Coronary artery (tissue), 2 donors: ENCODE measurements around the gene SNAPC4.

Experiments used
- DNase-seq: peaks from one replicate; pipeline ENCODE4 v3.0.0-alpha.2; 2017; ENCODE audit warnings: low spot score
- H3K27ac ChIP-seq, 2 donors: fragments of 200-600 bp; sonication (generic); one replicate each; pipeline ENCODE4 v1.5.1; 2016 to 2019
- H3K4me3 ChIP-seq: fragments of 200-600 bp; sonication (generic); 2 replicates; pipeline ENCODE4 v1.5.1; 2016; ENCODE audit warnings: mild to moderate bottlenecking, moderate library complexity
- TF ChIP-seq, protein P1 (sequence below): fragments of 200-600 bp; sonication (generic); IDR thresholded peaks from one replicate; pipeline ENCODE4 v1.5.1; 2019; ENCODE audit warnings: antibody characterized with exemption

Gene SNAPC4

DNA sequence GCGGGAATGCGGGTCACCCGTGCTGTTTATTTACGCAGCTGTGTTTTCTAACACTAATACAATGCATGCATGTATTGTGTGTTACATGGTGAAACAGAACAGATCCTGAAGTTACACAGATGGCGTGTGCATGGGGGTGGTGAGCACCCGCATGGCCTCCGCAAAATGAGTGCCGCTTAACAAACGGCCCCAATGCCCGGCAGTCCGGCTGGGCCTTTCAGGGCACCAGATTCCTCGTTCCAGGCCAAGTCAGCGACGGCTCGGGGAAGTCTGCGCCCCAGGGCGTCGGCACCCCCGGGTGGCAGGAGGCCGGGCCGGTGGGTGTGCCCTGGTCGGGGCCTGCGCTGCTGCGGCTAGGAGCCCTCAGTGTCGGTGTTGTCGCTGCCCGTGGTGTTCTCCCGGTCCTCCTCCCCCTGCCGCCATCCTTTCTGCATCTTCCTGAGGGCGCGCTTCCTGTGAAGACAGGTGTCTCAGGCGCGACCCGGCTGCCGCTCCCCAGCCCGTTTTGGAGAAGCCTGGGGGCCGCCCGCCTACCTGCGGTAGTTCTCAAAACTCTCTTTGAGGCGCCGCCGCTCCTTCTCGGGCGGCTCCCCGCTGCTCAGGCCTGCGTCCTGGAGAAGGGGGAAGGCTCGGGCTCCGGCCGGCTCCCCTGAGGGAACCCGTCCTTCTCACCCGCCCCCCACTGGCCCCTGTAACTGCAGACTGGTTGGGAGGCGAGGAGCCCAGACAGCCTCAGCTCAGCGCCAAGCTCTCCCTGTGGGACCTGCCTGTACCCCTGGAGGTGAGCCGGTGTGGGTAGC, 35.8 kb downstream of the SNAPC4 start:
- H3K27ac ChIP-seq, result no peak overlapping the region
- no peak for DNase-seq
- peak overlapping the region; percentile 92 for H3K4me3 ChIP-seq

DNA sequence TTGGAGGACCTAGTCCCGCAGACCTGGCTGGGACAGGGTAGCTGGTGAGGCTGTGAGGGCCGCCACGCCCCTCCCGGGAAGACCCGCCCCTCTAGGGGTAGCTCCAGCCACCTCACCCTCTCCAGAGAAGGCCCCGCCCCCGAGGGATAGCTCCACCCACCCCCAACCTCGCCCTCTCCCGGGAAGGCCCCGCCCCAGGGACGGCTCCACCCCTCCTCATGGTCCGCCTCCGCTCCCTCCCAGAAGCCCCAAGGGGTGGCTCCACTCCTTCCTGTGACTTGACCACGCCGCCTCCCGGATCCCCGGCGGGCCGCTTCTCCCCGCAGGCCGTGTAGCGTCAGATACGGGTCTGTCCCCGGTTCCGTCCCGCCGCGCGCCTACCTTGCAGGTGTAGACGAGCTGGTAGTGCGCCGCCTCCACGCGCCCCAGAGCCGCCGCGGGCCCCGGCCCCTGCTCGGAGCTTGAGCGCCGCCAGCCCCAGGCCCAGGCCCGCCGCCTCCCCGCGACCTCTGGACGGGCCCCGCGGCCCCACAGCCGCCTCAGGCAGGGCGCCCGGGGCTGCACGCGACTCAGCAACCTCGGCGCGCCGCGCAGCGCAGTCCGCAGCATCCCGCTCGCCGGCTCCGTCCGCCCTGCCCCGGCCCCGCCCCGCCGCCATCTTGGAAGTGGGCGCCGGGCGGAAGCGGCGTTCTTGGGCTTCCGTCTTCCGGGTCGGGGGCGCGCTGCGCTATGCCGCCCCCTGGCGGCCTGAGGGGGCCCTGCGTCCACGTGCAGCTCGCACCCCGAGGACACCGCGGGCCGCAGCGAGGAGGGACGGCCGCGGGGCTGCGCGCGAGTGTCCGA, 36.6 kb downstream of the SNAPC4 start, which contains the start of gene DNLZ:
TSS of gene DNLZ (minus strand) at position 639 of the 843 bp plus-strand sequence. CDS start at position 609, 30 bp downstream.
- TF ChIP-seq, protein P1, sequence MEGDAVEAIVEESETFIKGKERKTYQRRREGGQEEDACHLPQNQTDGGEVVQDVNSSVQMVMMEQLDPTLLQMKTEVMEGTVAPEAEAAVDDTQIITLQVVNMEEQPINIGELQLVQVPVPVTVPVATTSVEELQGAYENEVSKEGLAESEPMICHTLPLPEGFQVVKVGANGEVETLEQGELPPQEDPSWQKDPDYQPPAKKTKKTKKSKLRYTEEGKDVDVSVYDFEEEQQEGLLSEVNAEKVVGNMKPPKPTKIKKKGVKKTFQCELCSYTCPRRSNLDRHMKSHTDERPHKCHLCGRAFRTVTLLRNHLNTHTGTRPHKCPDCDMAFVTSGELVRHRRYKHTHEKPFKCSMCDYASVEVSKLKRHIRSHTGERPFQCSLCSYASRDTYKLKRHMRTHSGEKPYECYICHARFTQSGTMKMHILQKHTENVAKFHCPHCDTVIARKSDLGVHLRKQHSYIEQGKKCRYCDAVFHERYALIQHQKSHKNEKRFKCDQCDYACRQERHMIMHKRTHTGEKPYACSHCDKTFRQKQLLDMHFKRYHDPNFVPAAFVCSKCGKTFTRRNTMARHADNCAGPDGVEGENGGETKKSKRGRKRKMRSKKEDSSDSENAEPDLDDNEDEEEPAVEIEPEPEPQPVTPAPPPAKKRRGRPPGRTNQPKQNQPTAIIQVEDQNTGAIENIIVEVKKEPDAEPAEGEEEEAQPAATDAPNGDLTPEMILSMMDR, result peak; percentile 98
- Histone ChIP-seq H3K27ac (peak within 1 kb of the TSS; percentile 54 to 99), H3K4me3 (peak within 1 kb of the TSS; percentile 92)
- DNase-seq, result peak; percentile 98

More for the DNA sequence above, 35.8 kb downstream of the SNAPC4 start:
- TF ChIP-seq, protein P1, result peak; percentile 42

DNA sequence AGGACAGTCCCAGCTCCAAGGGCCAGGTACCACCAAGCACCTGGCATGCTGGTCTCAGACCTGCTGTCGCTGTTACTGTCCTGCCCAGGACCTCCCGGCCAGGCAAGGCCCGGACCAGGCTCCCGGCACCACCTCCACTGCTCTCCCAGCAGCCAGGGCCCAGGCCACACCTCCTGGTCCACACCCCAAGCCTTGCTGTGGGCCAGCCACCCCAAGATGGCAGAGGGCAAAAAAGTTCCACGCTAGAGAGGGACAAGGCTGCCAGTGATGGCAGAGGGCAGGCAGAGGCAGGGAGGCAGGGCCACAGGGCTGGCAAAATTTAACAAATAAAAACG, 37.6 kb downstream of the SNAPC4 start:
- TF ChIP-seq, protein P1, result no peak
- Histone ChIP-seq H3K4me3 (no peak overlapping the region), H3K27ac (peak overlapping the region in 1 of 2 donors; percentile 99)
- DNase-seq, result no peak

DNA sequence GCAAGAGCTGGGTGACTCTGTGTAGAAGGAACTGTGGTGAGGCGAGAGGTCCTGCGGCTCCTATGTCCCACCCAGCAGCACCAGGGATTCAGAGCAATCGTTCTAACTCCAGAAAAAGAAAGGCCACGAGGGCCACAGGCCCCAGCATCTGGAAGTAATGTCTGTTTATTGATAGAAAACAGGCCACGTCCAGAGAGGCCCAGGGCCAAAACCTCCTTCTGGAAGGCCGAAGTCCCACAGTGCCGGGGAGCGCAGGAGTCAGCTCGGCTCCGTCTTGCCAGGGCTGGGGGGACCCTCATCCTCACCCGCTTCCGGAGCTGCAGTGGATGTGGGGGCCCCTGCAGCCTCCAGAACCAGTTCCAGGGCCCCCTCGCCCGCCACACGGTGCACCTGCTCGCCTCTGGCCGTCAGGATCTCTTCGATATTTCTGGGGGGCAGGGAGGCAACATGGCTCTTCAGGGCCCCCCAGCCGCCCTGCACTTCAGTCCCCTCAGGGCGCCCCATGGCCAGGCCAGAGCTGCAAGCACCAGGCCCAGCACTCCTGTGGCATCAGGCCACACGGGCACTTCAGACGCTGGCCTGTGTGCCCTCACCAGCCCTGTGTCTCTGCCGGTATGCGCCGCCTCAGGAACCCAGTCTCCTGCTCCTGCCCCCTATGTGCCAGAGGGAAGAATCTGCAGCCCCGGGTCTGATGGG, 38.1 kb downstream of the SNAPC4 start:
- no peak overlapping the region for H3K4me3 ChIP-seq
- no peak for DNase-seq
- TF ChIP-seq, protein P1, result no peak
- peak overlapping the region in 1 of 2 donors; percentile 26 for H3K27ac ChIP-seq

DNA sequence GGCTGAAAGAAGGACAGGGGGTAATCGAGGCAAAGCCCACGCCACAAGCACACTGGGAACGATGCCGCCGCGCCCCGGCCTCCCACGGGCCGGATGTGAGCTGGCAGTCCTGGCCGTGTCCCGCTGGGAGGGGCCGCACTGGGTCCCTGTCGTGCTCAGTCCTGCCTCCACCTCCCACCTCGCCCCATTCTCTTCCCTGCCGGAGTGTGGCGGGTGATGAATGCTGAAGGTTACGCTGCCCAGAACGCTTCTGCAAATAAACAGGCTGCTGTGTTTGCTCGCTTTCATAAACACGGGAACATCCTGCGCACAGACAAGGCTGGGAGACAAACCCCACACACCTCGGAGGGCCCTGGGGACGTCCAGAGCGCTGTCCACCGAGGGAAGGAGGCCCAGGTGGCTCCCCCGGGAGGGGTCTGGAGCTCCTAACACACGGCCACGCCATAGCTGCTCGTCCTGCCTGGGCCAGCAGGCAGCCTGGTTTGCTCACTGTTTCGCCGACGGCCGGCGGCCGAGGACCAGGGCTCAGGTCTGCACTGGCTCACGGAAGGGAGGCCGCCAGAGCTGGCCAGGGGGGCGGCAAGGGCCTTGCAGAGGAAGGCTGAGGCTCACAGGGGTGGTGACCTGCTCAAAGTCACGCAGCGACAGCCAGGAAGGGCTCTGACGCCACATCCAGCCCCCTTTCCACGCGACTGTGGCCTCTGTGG, 38.8 kb downstream of the SNAPC4 start:
- H3K27ac ChIP-seq, result peak overlapping the region in 1 of 2 donors; percentile 26

More for the DNA sequence above, 38.8 kb downstream of the SNAPC4 start:
- TF ChIP-seq, protein P1, result no peak
- DNase-seq, result no peak
- H3K4me3 ChIP-seq, result no peak overlapping the region
